ENCODE data around the gene SMIM28.
A peak's percentile ranks its signal among the peaks of the same experiment; 100 is the strongest.

SMIM28 gene

GRCh38 chr6:138404666-138405337 lies 27.1 kb downstream of the SMIM28 start:
- Histone ChIP-seq H4K5ac (ENCODE audit: low read length) (no peak overlapping the region), H3K4me1 (ENCODE audit: control insufficient read depth, low read depth, low read length) (peaks cover 2% of the 10 kb centered on the region), H3K4me2 (ENCODE audit: low read length) (peak overlapping the region; percentile 78), H3K4me3 (ENCODE audit: low read length) (peak overlapping the region; percentile 62), H3K79me1 (ENCODE audit: low read length) (peaks cover 6% of the 10 kb centered on the region), H3K27me3 (ENCODE audit: insufficient read depth, low read length, poor library complexity) (no peaks in the 10 kb centered on the region), H3K36me3 (ENCODE audit: control insufficient read depth, insufficient read depth, low read length) (peaks cover 12% of the 10 kb centered on the region), H3K79me2 (ENCODE audit: control insufficient read depth, insufficient read depth, low read length) (peaks cover 11% of the 10 kb centered on the region), H3K23ac (ENCODE audit: low read length) (no peak overlapping the region), H3K9ac (ENCODE audit: low read length) (peak overlapping the region; percentile 78), H2BK5ac (ENCODE audit: low read length) (peak overlapping the region; percentile 74), H2BK15ac (replicated peaks; ENCODE audit: low read depth) (no peak overlapping the region), H3K56ac (ENCODE audit: low read length) (peak overlapping the region; percentile 95), H4K8ac (ENCODE audit: low read depth, low read length) (no peak overlapping the region), H3K18ac (ENCODE audit: low read length) (peak overlapping the region; percentile 97), H2BK120ac (ENCODE audit: low read depth, low read length) (peak overlapping the region; percentile 51), H3K27ac (ENCODE audit: low read depth, low read length) (peak overlapping the region; percentile 60), H2AK5ac (ENCODE audit: low read length) (no peak overlapping the region), H3K4ac (ENCODE audit: low read depth, low read length) (peak overlapping the region; percentile 94)
- no CpG with 5 or more reads among the region's 35 CpGs for WGBS (ENCODE audit: extremely low coverage, insufficient coverage, low lambda C conversion rate)
- DNase-seq: no peak

GRCh38 chr6:138405816-138406413 lies 28.2 kb downstream of the SMIM28 start:
- H3K4me3 ChIP-seq (ENCODE audit: low read length): no peak overlapping the region
- H3K79me1 ChIP-seq (ENCODE audit: low read length): peaks cover 6% of the 10 kb centered on the region
- H2BK15ac ChIP-seq (replicated peaks; ENCODE audit: low read depth): no peak overlapping the region
- no peak overlapping the region for H3K27ac ChIP-seq (ENCODE audit: low read depth, low read length)
- peaks cover 11% of the 10 kb centered on the region for H3K79me2 ChIP-seq (ENCODE audit: control insufficient read depth, insufficient read depth, low read length)
- peaks cover 12% of the 10 kb centered on the region for H3K36me3 ChIP-seq (ENCODE audit: control insufficient read depth, insufficient read depth, low read length)
- H3K4ac ChIP-seq (ENCODE audit: low read depth, low read length): no peak overlapping the region
- H3K9ac ChIP-seq (ENCODE audit: low read length): no peak overlapping the region
- H2AK5ac ChIP-seq (ENCODE audit: low read length): no peak overlapping the region
- no peaks in the 10 kb centered on the region for H3K27me3 ChIP-seq (ENCODE audit: insufficient read depth, low read length, poor library complexity)
- DNase-seq: no peak
- H2BK5ac ChIP-seq (ENCODE audit: low read length): no peak overlapping the region
- no peak overlapping the region for H2BK120ac ChIP-seq (ENCODE audit: low read depth, low read length)
- no peak overlapping the region for H4K8ac ChIP-seq (ENCODE audit: low read depth, low read length)
- no peak overlapping the region for H3K56ac ChIP-seq (ENCODE audit: low read length)
- no peak overlapping the region for H3K18ac ChIP-seq (ENCODE audit: low read length)
- H3K4me2 ChIP-seq (ENCODE audit: low read length): no peak overlapping the region
- WGBS (ENCODE audit: extremely low coverage, insufficient coverage, low lambda C conversion rate): no CpG with 5 or more reads among the region's 5 CpGs
- H3K23ac ChIP-seq (ENCODE audit: low read length): no peak overlapping the region
- peaks cover 2% of the 10 kb centered on the region for H3K4me1 ChIP-seq (ENCODE audit: control insufficient read depth, low read depth, low read length)
- H4K5ac ChIP-seq (ENCODE audit: low read length): no peak overlapping the region

GRCh38 chr6:138406443-138406842 lies 28.7 kb downstream of the SMIM28 start:
- H3K27ac ChIP-seq (ENCODE audit: low read depth, low read length): no peak overlapping the region
- no peak overlapping the region for H2BK120ac ChIP-seq (ENCODE audit: low read depth, low read length)
- no peak overlapping the region for H3K4me3 ChIP-seq (ENCODE audit: low read length)
- H2AK5ac ChIP-seq (ENCODE audit: low read length): no peak overlapping the region
- H3K18ac ChIP-seq (ENCODE audit: low read length): no peak overlapping the region
- no peak overlapping the region for H4K8ac ChIP-seq (ENCODE audit: low read depth, low read length)
- H3K79me2 ChIP-seq (ENCODE audit: control insufficient read depth, insufficient read depth, low read length): peaks cover 11% of the 10 kb centered on the region
- H3K23ac ChIP-seq (ENCODE audit: low read length): no peak overlapping the region
- no peak overlapping the region for H3K4ac ChIP-seq (ENCODE audit: low read depth, low read length)
- peaks cover 6% of the 10 kb centered on the region for H3K79me1 ChIP-seq (ENCODE audit: low read length)
- no peak overlapping the region for H3K9ac ChIP-seq (ENCODE audit: low read length)
- peaks cover 2% of the 10 kb centered on the region for H3K4me1 ChIP-seq (ENCODE audit: control insufficient read depth, low read depth, low read length)
- WGBS (ENCODE audit: extremely low coverage, insufficient coverage, low lambda C conversion rate): no CpG with 5 or more reads among the region's 2 CpGs
- H4K5ac ChIP-seq (ENCODE audit: low read length): no peak overlapping the region
- no peaks in the 10 kb centered on the region for H3K27me3 ChIP-seq (ENCODE audit: insufficient read depth, low read length, poor library complexity)
- H3K4me2 ChIP-seq (ENCODE audit: low read length): no peak overlapping the region
- H2BK15ac ChIP-seq (replicated peaks; ENCODE audit: low read depth): no peak overlapping the region
- H2BK5ac ChIP-seq (ENCODE audit: low read length): no peak overlapping the region
- no peak for DNase-seq
- peaks cover 12% of the 10 kb centered on the region for H3K36me3 ChIP-seq (ENCODE audit: control insufficient read depth, insufficient read depth, low read length)
- no peak overlapping the region for H3K56ac ChIP-seq (ENCODE audit: low read length)

GRCh38 chr6:138410048-138410735 lies 32.5 kb downstream of the SMIM28 start:
- WGBS (ENCODE audit: extremely low coverage, insufficient coverage, low lambda C conversion rate): no CpG with 5 or more reads among the region's 8 CpGs
- Histone ChIP-seq H2BK5ac (ENCODE audit: low read length) (no peak overlapping the region), H3K9ac (ENCODE audit: low read length) (no peak overlapping the region), H3K4me2 (ENCODE audit: low read length) (no peak overlapping the region), H3K18ac (ENCODE audit: low read length) (no peak overlapping the region), H2BK120ac (ENCODE audit: low read depth, low read length) (no peak overlapping the region), H3K79me2 (ENCODE audit: control insufficient read depth, insufficient read depth, low read length) (peaks cover 5% of the 10 kb centered on the region), H2BK15ac (replicated peaks; ENCODE audit: low read depth) (no peak overlapping the region), H3K27ac (ENCODE audit: low read depth, low read length) (no peak overlapping the region), H3K27me3 (ENCODE audit: insufficient read depth, low read length, poor library complexity) (no peaks in the 10 kb centered on the region), H3K4me3 (ENCODE audit: low read length) (no peak overlapping the region), H3K36me3 (ENCODE audit: control insufficient read depth, insufficient read depth, low read length) (peaks cover 17% of the 10 kb centered on the region), H3K4ac (ENCODE audit: low read depth, low read length) (no peak overlapping the region), H3K4me1 (ENCODE audit: control insufficient read depth, low read depth, low read length) (no peaks in the 10 kb centered on the region), H4K5ac (ENCODE audit: low read length) (no peak overlapping the region), H4K8ac (ENCODE audit: low read depth, low read length) (no peak overlapping the region), H3K79me1 (ENCODE audit: low read length) (peaks cover 6% of the 10 kb centered on the region), H3K23ac (ENCODE audit: low read length) (no peak overlapping the region), H2AK5ac (ENCODE audit: low read length) (no peak overlapping the region), H3K56ac (ENCODE audit: low read length) (no peak overlapping the region)
- no peak for DNase-seq

GRCh38 chr6:138410972-138411880 lies 33.5 kb downstream of the SMIM28 start:
- Histone ChIP-seq H4K8ac (ENCODE audit: low read depth, low read length) (no peak overlapping the region), H3K4me1 (ENCODE audit: control insufficient read depth, low read depth, low read length) (no peaks in the 10 kb centered on the region), H3K4ac (ENCODE audit: low read depth, low read length) (no peak overlapping the region), H3K4me3 (ENCODE audit: low read length) (no peak overlapping the region), H3K18ac (ENCODE audit: low read length) (no peak overlapping the region), H4K5ac (ENCODE audit: low read length) (no peak overlapping the region), H3K79me2 (ENCODE audit: control insufficient read depth, insufficient read depth, low read length) (peaks cover 3% of the 10 kb centered on the region), H3K36me3 (ENCODE audit: control insufficient read depth, insufficient read depth, low read length) (peaks cover 17% of the 10 kb centered on the region), H3K56ac (ENCODE audit: low read length) (no peak overlapping the region), H2BK15ac (replicated peaks; ENCODE audit: low read depth) (no peak overlapping the region), H3K27me3 (ENCODE audit: insufficient read depth, low read length, poor library complexity) (no peaks in the 10 kb centered on the region), H2BK120ac (ENCODE audit: low read depth, low read length) (no peak overlapping the region), H2AK5ac (ENCODE audit: low read length) (no peak overlapping the region), H3K27ac (ENCODE audit: low read depth, low read length) (no peak overlapping the region), H3K9ac (ENCODE audit: low read length) (no peak overlapping the region), H2BK5ac (ENCODE audit: low read length) (no peak overlapping the region), H3K23ac (ENCODE audit: low read length) (no peak overlapping the region), H3K79me1 (ENCODE audit: low read length) (peaks cover 6% of the 10 kb centered on the region), H3K4me2 (ENCODE audit: low read length) (no peak overlapping the region)
- WGBS (ENCODE audit: extremely low coverage, insufficient coverage, low lambda C conversion rate): no CpG with 5 or more reads among the region's 6 CpGs
- no peak for DNase-seq

Measured in mesendoderm (in vitro differentiated cells).